ENCODE data around the gene SPAG16.

DNA sequence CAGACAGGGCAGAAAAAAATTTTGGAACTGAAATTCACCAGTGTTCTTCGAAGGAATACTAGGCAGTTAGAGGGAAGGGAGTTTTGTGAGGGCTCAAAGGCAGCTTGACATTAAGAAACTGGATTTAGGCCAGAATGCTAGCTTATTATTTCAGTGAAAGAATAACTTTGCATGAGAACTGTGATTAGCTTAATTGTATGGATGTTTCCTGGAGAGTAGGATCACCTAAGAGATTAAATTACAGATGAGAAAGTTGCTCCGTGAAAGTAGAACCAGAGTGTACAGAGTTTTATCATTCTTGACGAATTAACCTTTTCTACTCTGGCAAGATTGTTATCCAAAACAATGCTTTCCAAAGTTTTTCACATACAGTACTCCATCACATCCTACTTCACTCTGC, 6.2 kb downstream of the SPAG16 start:
- TF ChIP-seq POLR2AphosphoS5 (IDR thresholded peaks at IDR 0.05; ENCODE audit: low read depth, low read length) (no peak), TAF1 (IDR thresholded peaks at IDR 0.05; ENCODE audit: borderline replicate concordance, low read depth, low read length) (no peak), POLR2A (IDR thresholded peaks at IDR 0.05; ENCODE audit: low read depth, low read length) (no peak)
